Measurements from ENCODE around the gene FGF18. TPM values are rescaled to one million over a fixed set of nuclear protein-coding genes. Genes with fewer than 3 reads are reported as not detected.
"Not testable (repeated sequence)": the region's sequence is repeated elsewhere in the genome, so short reads cannot be mapped to it uniquely, and the experiment has no call there.

Gene FGF18
- total RNA-seq, 3 donors from 2014 or later, result 0.37 to 1.3 (median 1.0) TPM

DNA sequence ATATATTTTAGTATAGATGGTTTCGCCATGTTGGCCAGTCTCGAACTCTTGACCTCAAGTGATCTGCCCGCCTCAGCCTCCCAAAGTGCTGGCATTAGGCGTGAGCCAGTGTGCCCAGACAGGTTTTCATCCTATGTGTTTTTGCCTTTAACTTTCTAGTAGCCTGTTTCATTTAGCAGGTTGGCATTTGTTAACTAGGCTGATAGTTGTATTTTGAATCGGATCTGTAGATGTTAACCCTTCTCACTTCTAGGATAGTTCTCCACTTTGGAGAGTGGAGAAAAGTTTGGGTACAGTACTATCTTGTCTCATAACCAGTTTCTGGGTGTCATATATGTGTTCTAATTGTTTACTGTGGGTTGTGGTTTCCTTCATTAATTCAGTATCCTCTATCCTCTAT is 7.3 kb upstream of the FGF18 start:
- Mint-ChIP-seq H3K4me1 (ENCODE audit: low read depth) (peaks cover 18% of the 10 kb centered on the region), H3K9me3 (no peaks in the 10 kb centered on the region), H3K27me3 (ENCODE audit: low read depth) (no peaks in the 10 kb centered on the region), H3K4me3 (no peak overlapping the region), H3K36me3 (ENCODE audit: insufficient read depth) (peaks cover 51% of the 10 kb centered on the region)
- no peak for ATAC-seq
- DNase-seq, result no peak

DNA sequence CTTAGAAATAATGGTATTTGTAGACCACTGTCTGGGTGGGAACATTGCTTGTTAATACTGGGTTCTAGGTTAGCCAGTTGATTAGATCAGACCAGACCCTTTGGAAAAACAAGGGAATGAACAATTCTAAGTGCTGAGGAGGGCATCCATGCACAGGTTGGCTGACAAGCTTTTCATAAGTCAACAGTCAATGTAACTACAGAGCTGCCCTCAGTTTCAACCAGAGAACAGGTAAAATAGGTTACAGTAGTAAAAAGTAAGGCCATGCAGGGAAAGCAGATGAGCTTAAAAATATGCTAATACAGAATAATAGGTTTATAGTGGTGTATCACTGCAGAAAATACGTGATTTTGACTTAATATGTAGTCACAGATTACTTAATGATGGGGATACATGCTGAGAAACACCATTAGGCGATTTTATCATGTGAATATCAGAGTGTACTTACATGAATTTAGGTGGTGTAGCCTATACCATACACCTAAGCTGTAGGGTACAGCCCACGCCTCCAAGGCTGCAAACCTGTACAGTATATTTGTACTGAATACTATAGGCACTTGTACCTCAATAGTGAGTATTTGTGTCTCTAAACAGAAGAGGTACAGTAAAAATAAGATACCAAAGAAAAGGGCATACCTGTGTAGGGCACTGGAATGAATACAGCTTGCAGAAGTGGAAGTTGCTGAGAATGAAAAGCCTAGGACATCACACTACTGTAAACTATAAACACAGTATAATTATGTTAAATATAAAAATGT is 6.1 kb upstream of the FGF18 start:
- Mint-ChIP-seq H3K36me3 (ENCODE audit: insufficient read depth) (peaks cover 40% of the 10 kb centered on the region), H3K27me3 (ENCODE audit: low read depth) (no peaks in the 10 kb centered on the region), H3K4me3 (no peak overlapping the region), H3K4me1 (ENCODE audit: low read depth) (peaks cover 9% of the 10 kb centered on the region), H3K9me3 (no peaks in the 10 kb centered on the region)
- peak in 1 of 2 donors; percentile 15 for ATAC-seq
- DNase-seq, result no peak

DNA sequence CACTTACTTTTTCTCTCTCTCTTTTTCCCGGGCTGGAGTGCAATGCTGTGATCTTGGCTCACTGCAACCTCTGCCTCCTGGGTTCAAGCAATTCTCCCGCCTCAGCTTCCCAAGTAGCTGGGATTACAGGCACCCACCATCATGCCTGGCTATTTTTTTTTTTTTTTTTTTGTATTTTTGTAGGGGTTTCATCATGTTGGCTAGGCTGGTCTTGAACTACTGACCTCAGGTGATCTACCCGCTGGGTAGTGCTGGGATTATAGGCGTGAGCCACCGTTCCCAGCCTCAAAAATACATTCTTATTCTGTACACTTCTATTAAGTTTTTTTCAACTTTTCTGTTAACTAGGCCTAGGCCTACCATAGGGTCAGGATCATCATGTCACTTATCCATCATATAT is 5.5 kb upstream of the FGF18 start:
- not testable (repeated sequence) for ATAC-seq; H3K27me3 Mint-ChIP-seq (ENCODE audit: low read depth); H3K4me1 Mint-ChIP-seq (ENCODE audit: low read depth); H3K9me3 Mint-ChIP-seq; H3K4me3 Mint-ChIP-seq; DNase-seq
- peaks cover 35% of the 10 kb centered on the region for H3K36me3 Mint-ChIP-seq (ENCODE audit: insufficient read depth)

DNA sequence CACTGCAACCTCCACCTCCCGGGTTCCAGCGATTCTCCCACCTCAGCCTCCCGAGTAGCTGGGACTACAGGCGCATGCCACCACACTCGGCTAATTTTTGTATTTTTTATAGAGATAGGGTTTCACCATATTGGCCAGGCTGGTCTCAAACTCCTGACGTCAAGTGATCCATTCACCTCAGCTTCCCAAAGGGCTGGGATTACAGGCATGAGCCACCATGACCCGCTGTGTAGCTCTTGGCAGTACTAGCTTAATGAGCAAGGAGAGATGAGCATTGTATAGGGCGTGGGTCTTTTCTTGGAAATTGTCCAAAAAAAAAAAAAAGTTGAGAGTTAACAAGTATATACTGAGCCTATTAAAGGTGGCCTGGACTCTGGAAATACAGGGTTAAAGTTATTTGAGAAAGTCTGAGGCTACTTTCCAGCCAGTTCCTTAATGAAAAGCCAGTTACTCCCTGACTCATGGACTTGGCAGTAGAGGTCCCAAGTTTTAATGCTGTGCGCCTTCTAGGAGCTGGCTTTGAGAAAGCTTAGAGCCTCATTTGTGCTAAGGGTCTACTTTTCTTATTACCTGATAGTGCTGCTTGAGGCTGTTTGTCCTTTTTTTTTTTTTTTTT is 4.2 kb upstream of the FGF18 start:
- peaks cover 7% of the 10 kb centered on the region for H3K4me1 Mint-ChIP-seq (ENCODE audit: low read depth)
- ATAC-seq (no peak), DNase-seq (no peak)
- H3K4me3 Mint-ChIP-seq, result no peak overlapping the region
- H3K36me3 Mint-ChIP-seq (ENCODE audit: insufficient read depth), result peaks cover 26% of the 10 kb centered on the region
- H3K27me3 Mint-ChIP-seq (ENCODE audit: low read depth), result peaks cover 2% of the 10 kb centered on the region
- H3K9me3 Mint-ChIP-seq, result no peaks in the 10 kb centered on the region

DNA sequence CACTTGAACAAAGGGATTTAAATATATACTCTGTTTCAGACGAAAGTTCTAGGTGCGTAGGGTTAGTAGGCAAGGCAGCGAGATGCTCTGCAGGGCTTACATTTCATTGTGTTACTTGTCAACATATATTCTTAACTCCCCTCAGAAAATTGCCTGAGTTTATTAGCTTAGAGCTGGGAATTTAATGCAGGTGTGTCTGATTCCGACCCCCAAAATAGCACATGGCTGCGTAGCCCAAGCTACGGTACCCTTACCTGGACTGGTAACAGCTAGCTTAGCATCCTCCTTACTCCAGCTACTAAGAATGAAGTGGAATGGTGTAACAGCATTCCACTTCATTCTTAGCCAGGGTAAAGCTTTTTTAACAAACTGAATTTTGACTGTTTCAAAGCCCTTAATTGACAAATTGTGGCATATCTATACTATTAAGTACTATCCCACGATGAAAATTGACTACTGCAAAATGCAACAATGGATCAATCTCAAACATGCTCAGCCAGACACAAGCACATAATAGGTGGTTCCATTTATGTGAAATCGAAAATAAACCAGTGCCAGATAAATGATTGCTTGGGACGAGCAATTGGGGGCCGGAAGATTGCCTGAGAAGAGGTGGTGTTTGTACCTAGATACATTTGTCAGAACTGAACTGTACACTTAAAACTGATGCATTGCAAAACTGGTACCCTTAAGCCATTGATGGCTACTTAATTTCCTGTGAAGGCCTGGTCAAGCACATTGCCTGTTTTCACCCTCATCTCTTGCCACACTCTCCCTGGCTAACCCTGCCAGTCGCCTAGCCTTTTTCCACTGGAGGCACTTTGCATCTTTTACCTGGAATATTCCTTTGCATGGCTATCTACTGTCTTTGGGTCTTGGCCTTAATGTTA is 3.0 kb upstream of the FGF18 start:
- DNase-seq, result no peak
- no peak for ATAC-seq
- Mint-ChIP-seq H3K9me3 (no peaks in the 10 kb centered on the region), H3K36me3 (ENCODE audit: insufficient read depth) (peaks cover 16% of the 10 kb centered on the region), H3K27me3 (ENCODE audit: low read depth) (peaks cover 11% of the 10 kb centered on the region), H3K4me1 (ENCODE audit: low read depth) (peaks cover 12% of the 10 kb centered on the region), H3K4me3 (no peak overlapping the region)

DNA sequence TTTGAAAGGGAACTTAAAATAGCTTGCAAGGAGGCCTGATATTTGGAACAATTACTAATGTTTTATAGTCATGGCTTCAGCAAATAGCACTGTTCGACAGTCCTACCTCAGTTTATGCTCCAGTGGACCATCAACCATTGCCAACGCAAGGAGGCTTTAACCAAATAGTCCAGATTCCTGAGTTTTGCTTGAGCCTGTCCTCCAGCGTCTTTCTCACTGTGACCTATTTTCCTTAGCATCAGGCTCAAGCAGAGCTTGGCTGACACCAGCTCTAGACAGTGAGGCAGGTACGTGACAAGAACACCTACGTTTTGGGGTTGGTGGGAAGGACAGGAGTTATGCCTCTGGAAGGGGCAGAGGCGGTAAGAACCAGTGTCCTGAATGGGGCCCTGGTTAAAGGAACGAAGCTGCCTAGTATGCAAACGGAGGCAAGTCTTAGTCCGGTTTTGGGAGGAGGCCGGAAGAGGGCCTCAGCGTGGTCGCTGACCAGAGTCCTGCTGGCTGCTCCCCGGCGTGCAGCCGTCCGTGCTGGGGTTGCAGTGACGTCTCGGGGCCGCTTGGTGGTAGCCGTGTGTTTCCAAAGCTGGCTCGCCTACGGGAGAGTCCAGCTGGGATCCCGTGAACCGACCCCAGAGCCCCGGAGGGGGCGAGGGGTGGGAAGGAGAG is 998 bp upstream of the FGF18 start:
- peak; percentile 38 to 41 for ATAC-seq
- Mint-ChIP-seq H3K36me3 (ENCODE audit: insufficient read depth) (no peaks in the 10 kb centered on the region), H3K9me3 (no peaks in the 10 kb centered on the region), H3K4me3 (peak overlapping the region; percentile 73), H3K4me1 (ENCODE audit: low read depth) (peaks cover 12% of the 10 kb centered on the region), H3K27me3 (ENCODE audit: low read depth) (peaks cover 18% of the 10 kb centered on the region)
- DNase-seq, result peak; percentile 23

DNA sequence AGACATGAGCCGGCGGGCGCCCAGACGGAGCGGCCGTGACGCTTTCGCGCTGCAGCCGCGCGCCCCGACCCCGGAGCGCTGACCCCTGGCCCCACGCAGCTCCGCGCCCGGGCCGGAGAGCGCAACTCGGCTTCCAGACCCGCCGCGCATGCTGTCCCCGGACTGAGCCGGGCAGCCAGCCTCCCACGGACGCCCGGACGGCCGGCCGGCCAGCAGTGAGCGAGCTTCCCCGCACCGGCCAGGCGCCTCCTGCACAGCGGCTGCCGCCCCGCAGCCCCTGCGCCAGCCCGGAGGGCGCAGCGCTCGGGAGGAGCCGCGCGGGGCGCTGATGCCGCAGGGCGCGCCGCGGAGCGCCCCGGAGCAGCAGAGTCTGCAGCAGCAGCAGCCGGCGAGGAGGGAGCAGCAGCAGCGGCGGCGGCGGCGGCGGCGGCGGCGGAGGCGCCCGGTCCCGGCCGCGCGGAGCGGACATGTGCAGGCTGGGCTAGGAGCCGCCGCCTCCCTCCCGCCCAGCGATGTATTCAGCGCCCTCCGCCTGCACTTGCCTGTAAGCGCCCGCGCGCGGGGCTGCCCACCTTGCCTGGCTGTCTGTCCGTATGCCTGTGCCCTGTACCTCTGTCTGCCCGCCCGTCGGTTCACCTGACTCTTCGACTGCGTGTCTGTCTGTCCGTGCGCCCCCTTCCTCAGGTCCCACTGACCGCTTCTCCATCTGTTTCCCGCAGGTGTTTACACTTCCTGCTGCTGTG is 412 bp downstream of the FGF18 start:
- no peaks in the 10 kb centered on the region for H3K9me3 Mint-ChIP-seq
- DNase-seq (no peak), ATAC-seq (peak; percentile 57 to 60)
- peaks cover 19% of the 10 kb centered on the region for H3K27me3 Mint-ChIP-seq (ENCODE audit: low read depth)
- H3K36me3 Mint-ChIP-seq (ENCODE audit: insufficient read depth), result no peaks in the 10 kb centered on the region
- peaks cover 12% of the 10 kb centered on the region for H3K4me1 Mint-ChIP-seq (ENCODE audit: low read depth)
- H3K4me3 Mint-ChIP-seq, result peak overlapping the region; percentile 77

DNA sequence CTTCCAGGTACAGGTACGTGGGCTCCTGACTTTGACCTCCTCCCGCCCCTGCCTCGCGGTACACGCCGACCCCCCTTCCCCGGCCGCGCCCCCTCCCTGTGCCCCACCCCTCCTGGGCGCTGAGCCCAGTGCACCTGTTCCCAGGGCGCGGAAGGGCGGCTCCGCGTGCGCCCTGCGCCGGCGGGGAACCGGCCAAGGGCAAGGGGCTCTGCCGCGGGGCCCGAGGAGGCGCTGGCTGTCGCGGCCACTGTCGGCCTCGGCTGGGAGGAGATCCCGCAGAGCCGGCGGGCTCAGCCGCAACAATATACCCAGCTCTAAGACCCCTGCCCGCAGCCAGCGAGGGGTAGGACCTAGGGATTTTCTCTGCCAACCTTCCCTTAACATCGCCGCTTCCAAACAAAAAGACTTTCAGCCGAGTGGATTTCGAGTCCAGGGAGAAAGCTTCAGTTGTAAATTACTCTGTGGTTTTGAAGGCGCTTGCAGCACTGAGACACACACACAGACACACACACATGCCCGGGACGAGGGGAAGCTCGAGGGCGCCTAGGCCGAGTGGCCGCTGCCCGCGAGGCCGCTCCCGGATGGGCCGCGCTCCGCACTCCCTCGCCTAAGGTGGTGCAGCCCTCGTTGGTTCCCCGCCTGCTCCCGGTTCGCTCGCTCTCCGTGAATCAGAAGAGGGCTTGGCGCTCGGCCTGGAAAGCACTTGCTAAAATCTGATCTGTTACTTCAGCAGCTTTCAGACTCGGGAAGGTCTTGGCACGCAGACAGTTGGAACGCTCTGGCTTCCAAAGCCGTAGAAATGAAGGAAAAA is 1.2 kb downstream of the FGF18 start:
- peaks cover 12% of the 10 kb centered on the region for H3K4me1 Mint-ChIP-seq (ENCODE audit: low read depth)
- peak overlapping the region; percentile 77 for H3K4me3 Mint-ChIP-seq
- H3K27me3 Mint-ChIP-seq (ENCODE audit: low read depth), result peaks cover 19% of the 10 kb centered on the region
- H3K36me3 Mint-ChIP-seq (ENCODE audit: insufficient read depth), result no peaks in the 10 kb centered on the region
- DNase-seq, result no peak
- no peak for ATAC-seq
- no peaks in the 10 kb centered on the region for H3K9me3 Mint-ChIP-seq

DNA sequence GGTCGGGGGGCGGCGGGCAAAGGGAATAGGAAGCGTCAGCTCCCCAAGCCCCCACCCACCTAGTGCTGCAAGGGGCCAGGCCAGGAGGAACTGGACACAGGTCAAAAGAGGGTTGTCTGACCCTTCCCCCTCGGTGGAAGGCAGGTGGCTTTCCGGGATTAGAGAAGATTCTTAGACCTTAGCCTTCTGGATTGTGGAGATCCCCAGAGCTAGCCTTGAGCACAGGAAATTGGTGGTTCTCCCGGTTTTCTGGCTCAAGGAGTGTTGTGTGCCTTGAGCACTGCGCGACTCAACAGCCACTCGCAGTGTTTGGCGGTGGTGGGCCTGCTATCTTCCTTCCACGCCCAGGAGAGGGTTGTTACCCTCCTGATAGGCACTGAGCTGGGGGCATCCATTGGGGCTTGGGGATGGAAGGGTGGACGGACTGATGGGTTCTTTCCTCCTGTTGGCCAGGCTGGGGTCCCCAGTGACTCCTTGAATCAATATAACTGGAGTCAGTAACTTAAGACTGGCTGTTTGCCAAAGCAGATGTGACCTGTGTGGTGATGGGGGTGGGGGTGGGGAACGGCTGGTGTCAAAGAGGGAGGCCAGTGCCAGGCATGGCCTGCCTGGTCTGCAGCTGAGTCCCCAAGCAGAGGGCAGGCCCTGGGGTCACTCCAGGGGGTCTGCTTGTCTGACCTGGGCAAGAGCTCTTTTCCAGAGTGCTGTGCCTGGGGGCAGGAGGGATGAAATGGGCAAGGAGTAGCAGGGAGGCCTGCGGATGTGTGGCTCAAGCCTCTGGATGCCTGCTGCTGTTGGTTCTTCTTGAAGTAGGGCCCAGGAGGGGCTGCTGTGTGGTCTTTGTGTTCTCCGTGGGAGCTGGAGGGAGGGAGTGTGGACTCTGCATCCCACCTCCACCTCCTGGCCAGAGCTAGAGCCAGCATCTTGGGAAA is 2.1 kb downstream of the FGF18 start:
- no peak for ATAC-seq
- Mint-ChIP-seq H3K4me1 (ENCODE audit: low read depth) (peaks cover 12% of the 10 kb centered on the region), H3K27me3 (ENCODE audit: low read depth) (peaks cover 19% of the 10 kb centered on the region), H3K9me3 (no peaks in the 10 kb centered on the region), H3K36me3 (ENCODE audit: insufficient read depth) (no peaks in the 10 kb centered on the region), H3K4me3 (no peak overlapping the region)
- DNase-seq, result no peak

DNA sequence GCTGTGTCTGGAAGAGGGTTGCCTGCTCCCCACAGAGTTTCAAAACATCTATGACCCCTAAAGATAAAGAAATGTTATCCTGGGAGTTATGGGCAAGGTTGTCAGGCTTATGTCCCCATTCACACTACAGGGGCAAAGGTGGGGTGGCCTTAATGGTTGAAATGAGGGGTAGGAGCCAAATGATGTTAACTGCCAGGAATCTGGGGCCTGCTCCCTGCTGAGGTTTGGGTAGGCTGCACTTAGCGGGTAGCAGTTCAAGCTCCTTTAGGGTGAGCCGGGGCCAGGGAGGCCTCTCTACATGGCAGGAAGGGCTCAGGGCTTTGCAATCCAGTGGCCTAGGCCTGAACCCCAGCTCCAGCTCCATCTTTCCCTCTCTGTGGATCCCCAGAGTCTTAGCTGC is 3.0 kb downstream of the FGF18 start:
- Mint-ChIP-seq H3K9me3 (no peaks in the 10 kb centered on the region), H3K4me1 (ENCODE audit: low read depth) (peaks cover 12% of the 10 kb centered on the region), H3K36me3 (ENCODE audit: insufficient read depth) (no peaks in the 10 kb centered on the region), H3K27me3 (ENCODE audit: low read depth) (peaks cover 19% of the 10 kb centered on the region), H3K4me3 (no peak overlapping the region)
- DNase-seq (no peak), ATAC-seq (no peak)

DNA sequence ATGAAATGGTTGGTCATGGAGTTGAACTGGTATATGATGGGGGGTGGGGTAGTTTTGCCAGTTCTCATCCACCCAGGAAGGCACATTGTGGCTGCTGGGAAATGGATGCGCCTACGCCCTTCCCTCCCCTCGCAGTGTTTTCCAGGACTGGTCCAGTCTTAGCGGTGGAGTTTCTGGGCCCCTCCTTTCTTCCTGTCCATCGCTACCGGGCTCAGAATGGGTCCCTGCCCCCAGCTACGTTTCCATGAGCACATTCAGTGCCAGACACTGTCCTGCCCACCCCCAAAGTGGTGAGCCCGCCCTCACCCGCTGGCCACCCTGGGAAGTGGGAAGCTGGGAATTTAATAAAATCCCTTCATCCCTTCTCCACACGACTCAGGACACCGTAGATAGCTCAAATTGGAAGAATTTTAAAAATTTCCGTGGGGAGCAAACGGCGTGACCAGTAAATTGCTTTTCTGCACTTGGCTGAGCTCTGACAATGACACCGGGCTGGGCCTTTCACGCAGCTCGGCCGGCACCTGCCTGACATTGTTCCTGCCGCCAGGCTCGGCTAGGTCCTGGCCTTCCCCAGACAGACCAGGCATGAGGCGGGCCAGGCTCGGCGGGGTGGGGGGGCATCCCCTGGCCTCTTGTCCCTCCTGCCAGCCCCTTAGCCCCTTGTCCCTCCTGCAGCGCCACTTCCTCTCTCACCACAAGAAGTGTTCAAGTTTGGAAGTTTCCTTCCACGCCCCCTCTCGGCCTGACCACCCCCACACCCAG is 3.6 kb downstream of the FGF18 start:
- H3K4me3 Mint-ChIP-seq, result no peak overlapping the region
- H3K36me3 Mint-ChIP-seq (ENCODE audit: insufficient read depth), result no peaks in the 10 kb centered on the region
- peaks cover 12% of the 10 kb centered on the region for H3K4me1 Mint-ChIP-seq (ENCODE audit: low read depth)
- DNase-seq (no peak), ATAC-seq (no peak)
- no peaks in the 10 kb centered on the region for H3K9me3 Mint-ChIP-seq
- H3K27me3 Mint-ChIP-seq (ENCODE audit: low read depth), result peaks cover 19% of the 10 kb centered on the region

DNA sequence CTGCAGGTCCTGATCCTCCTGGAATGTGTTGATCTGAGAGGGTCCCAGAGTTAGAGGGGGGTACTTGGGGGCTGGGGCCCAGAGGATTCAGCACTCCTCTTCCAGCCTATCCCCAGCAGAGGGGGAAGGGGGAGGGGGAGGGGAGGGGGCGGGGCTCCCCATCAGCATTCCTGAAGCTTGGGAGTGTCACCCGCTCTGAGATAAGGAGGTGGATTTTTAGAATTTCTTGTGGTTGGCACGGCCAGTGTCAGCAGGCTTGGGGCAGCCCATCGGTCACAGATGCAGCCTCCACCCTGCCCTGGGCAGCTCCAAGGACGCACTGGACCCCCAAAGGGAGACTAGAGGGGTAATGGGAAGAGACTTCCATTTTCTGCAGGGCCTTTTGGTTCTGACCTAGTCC is 5.3 kb downstream of the FGF18 start:
- H3K4me3 Mint-ChIP-seq, result no peak overlapping the region

More for the DNA sequence above, 5.3 kb downstream of the FGF18 start:
- no peaks in the 10 kb centered on the region for H3K36me3 Mint-ChIP-seq (ENCODE audit: insufficient read depth)
- DNase-seq (no peak), ATAC-seq (no peak)
- H3K4me1 Mint-ChIP-seq (ENCODE audit: low read depth), result peaks cover 6% of the 10 kb centered on the region
- H3K9me3 Mint-ChIP-seq, result no peaks in the 10 kb centered on the region
- H3K27me3 Mint-ChIP-seq (ENCODE audit: low read depth), result peaks cover 19% of the 10 kb centered on the region

All from activated T-cell treated with anti-CD3 and anti-CD28 coated beads, Interleukin-2, amount 50 U/mL, for 4 hours (primary cell).